ENCODE results near the gene NRIP1. TPM values are rescaled to one million over a fixed set of nuclear protein-coding genes. Genes with fewer than 3 reads are reported as not detected.

NRIP1 gene, protein sequence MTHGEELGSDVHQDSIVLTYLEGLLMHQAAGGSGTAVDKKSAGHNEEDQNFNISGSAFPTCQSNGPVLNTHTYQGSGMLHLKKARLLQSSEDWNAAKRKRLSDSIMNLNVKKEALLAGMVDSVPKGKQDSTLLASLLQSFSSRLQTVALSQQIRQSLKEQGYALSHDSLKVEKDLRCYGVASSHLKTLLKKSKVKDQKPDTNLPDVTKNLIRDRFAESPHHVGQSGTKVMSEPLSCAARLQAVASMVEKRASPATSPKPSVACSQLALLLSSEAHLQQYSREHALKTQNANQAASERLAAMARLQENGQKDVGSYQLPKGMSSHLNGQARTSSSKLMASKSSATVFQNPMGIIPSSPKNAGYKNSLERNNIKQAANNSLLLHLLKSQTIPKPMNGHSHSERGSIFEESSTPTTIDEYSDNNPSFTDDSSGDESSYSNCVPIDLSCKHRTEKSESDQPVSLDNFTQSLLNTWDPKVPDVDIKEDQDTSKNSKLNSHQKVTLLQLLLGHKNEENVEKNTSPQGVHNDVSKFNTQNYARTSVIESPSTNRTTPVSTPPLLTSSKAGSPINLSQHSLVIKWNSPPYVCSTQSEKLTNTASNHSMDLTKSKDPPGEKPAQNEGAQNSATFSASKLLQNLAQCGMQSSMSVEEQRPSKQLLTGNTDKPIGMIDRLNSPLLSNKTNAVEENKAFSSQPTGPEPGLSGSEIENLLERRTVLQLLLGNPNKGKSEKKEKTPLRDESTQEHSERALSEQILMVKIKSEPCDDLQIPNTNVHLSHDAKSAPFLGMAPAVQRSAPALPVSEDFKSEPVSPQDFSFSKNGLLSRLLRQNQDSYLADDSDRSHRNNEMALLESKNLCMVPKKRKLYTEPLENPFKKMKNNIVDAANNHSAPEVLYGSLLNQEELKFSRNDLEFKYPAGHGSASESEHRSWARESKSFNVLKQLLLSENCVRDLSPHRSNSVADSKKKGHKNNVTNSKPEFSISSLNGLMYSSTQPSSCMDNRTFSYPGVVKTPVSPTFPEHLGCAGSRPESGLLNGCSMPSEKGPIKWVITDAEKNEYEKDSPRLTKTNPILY (N-terminal part only)
- 10 to 100 TPM; 13.7 to 14.9 TPM for total RNA-seq

GRCh38 chr21:15064576-15065391 is at the start of gene NRIP1:
Gene NRIP1, minus strand, starts transcription at chr21:15065000. Its CDS starts 96,808 bp downstream, at chr21:14968192.
- POLR2A ChIA-PET = interaction anchor here (0.9 to 1.4 kb wide), 5 partner anchors 13 to 757 kb away, joined by 3 to 5 read pairs (median 4); partner anchors contain the start of gene HSPA13
- CTCF ChIA-PET = interaction anchor here (0.6 to 2.0 kb wide), 2 partner anchors 11 to 41 kb away, joined by 3 to 4 read pairs; no protein-coding TSS in a partner anchor

DNA sequence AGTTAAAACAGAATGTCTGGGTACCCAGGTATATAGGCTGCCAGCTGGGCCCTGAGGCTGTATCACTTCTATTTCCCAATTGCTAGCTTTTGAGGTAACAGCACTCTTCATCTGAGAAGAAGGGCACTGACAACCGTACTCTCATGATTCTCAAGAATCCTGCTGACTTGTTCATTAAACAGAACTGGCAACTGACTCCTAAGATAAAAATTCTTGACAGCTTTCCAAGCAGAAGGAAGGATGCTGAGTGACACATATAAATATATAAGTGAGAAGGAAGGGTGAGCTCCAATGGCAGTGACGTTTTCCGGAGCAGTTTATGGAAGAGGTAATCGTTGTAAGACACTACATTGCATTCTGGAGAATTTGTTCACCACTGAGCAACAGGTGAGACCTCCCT is 48.1 kb upstream of the NRIP1 start:
- POLR2A ChIA-PET = no interaction called here
- CTCF ChIA-PET = no interaction called here

GRCh38 chr21:15108801-15109200 is 44.0 kb upstream of the NRIP1 start:
- CTCF ChIA-PET = no interaction called here
- POLR2A ChIA-PET = no interaction called here

DNA sequence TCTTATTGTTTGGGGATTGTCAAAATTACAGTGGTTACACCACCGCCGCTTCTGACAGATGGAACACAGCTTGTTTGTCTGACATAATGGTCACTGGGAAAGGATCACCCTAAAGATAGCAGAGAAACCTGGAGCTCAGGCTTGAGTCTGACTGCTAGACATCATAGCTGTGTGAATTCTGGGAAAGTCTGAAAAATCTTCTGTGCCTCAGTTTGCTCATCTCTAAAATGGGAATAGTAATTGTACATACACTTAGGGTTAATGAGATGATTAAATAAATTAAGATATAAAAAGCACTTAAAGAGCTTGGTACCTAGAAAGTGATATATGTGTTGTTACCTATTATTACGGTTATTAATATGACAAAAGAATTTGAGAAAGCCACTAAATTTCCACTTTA is 39.7 kb upstream of the NRIP1 start:
- CTCF ChIA-PET = no interaction called here
- POLR2A ChIA-PET = no interaction called here

DNA sequence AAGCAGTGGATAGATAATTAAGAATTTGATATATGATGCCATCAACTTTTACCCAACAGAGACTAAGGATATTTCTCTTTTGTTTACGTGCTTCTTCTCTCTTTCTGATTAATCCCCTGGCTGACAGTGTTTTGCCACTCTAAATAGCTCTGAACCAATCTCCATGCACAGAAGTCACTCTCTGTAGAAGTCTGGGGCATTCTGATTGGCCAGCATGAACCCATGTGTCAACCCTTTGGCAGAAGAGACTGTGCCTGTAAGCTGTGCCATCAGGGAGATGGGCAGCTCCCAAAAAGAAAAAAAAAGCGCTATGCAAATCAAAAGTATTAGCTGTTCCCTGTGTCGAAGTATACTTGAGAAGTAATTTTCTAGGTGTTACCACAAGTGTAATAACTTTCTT is 34.1 kb upstream of the NRIP1 start:
- CTCF ChIA-PET = no interaction called here

GRCh38 chr21:15098181-15098580 is 33.4 kb upstream of the NRIP1 start:
- ChIA-PET CTCF (no interaction called here), POLR2A (no interaction called here)

More for the DNA sequence above, 34.1 kb upstream of the NRIP1 start:
- POLR2A ChIA-PET = no interaction called here

DNA sequence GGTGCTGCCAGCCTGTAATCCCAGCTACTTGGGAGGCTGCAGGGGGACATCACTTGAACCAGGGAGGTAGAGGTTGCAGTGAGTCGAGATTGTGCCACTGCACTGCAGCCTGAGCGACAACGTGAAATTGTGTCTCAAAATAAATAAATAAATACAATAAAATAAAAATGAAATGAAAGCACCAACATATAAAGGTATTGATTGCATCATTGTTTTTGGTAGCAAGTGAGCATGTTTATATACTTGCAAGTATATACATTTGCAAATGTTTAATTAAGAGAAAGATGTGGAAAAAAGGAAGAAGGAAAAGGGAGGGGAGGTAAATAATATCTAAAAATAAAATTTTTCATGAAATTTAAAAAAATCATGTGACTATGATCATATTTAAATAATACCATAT is 32.8 kb upstream of the NRIP1 start:
- POLR2A ChIA-PET = no interaction called here
- CTCF ChIA-PET = no interaction called here

- ChIA-PET POLR2A (interaction anchor here (0.6 kb wide), 1 partner anchor 73 kb away, joined by 4 read pairs; no protein-coding TSS in a partner anchor), CTCF (no interaction called here)
Measured at GRCh38 chr21:15096146-15096545, 31.3 kb upstream of the NRIP1 start.

DNA sequence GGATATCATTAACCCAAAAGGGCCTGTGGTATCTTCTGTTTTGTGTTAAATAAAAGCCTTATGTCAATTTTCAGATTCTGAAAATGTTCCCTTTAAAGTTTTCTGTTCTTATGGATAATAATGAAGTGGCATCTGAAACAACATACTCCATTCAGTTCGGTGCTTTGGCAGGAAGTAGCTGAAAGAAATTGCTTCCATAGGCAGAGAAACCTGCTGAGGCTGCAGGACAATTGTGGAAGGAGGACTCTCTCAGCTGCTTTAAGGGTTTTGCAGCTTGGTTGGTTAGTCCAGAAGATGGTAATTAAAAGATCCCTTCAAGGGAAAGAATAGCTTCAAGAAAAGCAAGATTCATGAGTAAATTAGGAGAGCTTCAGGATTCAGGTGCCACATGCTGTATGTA is 30.5 kb upstream of the NRIP1 start:
- ChIA-PET CTCF (no interaction called here), POLR2A (no interaction called here)

- CTCF ChIA-PET = no interaction called here
- POLR2A ChIA-PET = no interaction called here
Measured at GRCh38 chr21:15094706-15095105, 29.9 kb upstream of the NRIP1 start.

GRCh38 chr21:15093216-15093615 is 28.4 kb upstream of the NRIP1 start:
- POLR2A ChIA-PET = no interaction called here
- CTCF ChIA-PET = no interaction called here

- CTCF ChIA-PET = no interaction called here
- POLR2A ChIA-PET = no interaction called here
Measured at GRCh38 chr21:15092745-15093144, 27.9 kb upstream of the NRIP1 start.

DNA sequence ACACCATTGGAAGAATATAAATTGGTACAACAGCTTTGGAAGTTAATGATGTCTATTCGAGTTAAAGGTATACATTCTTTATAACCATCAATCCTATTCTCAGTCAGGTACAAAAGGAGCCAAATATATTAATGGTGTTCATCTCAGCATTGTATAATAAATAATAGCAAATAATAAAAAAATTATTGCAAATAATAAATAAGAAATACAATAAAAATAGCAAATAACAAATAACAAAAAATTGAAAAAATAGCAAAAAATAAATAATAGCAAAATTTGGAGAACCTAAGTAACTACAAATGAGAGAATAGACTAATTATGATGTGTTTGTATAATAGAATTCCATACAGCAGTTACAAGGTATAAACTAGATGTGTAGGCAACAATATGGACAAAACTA is 25.6 kb upstream of the NRIP1 start:
- CTCF ChIA-PET = no interaction called here
- POLR2A ChIA-PET = no interaction called here

- ChIA-PET CTCF (no interaction called here), POLR2A (no interaction called here)
Measured at GRCh38 chr21:15088488-15088887, 23.7 kb upstream of the NRIP1 start.

DNA sequence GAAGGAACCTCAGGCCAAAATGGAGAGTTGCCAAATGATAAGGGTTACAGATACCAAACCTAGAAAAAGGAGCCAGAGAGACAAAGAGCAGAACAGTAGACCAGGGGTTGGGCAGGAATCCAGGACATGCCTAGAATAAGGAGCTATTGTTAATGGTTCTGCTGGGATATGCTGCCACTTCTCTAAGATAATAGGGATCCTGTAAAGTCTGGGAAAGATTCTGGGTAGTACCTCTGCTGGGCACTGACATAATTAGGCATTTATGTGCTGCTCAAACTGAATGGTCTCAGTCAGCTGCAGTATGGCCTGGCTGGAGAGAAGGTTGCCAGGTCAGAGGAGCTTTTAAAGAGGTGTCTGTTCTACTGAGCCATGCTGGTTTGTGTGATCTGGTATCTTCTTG is 19.9 kb upstream of the NRIP1 start:
- CTCF ChIA-PET = no interaction called here
- POLR2A ChIA-PET = no interaction called here

DNA sequence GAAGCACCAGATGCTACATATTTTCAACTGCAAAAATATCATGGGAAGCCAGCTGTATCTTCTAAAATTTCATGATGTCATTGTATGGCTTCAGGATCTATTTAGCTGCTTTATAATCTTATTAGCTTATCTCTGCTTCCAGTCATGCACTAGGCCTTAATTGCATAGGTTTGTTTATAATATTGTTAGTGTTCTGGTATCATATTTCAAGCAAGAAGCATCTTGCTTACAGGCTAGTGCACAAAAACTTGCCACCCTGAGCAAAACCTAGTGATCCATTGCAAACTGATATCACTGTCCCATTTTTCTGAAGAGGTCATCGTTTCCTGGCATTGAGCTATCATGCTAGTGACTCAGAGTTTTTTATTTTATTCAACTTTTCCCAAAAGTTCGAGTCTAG is 15.7 kb upstream of the NRIP1 start:
- ChIA-PET CTCF (no interaction called here), POLR2A (no interaction called here)

DNA sequence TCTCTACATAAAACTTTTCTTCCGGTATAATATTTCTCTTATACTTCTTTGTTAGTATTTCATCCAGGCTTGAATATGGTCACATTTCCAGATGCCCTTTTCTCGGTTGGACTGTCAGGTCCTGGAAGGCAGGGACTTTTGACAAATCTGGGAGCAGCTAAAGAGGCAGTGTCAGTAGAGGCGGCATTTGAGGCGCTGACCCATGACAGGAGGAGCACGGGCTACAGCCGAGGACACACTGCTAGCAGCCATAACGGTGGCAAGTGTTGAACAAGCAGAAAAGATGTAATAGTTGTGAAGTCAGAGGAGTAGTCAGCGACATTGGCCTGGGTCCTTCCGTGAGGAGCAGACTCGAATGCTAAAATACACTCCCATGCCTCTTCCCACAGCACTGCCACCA is 14.5 kb upstream of the NRIP1 start:
- ChIA-PET POLR2A (no interaction called here), CTCF (no interaction called here)

DNA sequence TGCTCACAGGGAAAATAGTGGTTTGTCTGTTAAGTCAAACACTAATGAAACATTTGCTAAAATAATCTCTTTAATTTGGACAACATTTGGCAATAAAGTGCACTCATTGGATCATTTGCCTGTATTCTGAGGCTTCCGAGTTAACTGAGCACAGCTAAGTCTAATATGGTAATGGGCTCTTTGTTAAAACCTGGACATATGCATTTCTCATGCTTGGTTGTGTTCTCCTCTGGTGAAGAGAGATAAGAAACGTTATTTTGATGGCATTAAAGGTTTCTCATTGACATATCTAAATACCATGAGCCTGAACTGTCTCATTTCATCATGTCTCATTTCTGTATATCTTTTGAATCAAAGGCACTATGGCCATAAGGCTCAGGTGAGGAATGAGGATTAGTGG is 13.4 kb upstream of the NRIP1 start:
- CTCF ChIA-PET = no interaction called here
- POLR2A ChIA-PET = no interaction called here

- POLR2A ChIA-PET = no interaction called here
- CTCF ChIA-PET = no interaction called here
Measured at GRCh38 chr21:15077529-15078145, 12.8 kb upstream of the NRIP1 start.

DNA sequence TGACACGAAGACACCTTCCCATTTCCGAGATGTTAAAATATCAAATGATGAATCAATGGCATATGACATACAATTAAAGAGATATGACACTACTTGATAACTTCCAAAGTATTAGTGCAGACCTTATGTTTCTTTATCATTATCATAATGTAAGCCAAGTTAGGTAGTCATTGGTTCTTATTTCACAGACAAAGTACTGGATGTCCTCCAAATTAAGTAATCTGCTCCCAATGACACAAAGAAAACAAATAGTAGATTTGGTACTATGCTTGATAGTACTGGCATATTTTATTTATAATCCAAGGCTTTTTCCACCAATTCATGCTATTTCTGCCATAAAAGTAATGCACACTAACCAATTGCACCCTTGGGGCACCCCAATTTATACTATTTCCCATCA is 11.9 kb upstream of the NRIP1 start:
- POLR2A ChIA-PET = no interaction called here

More for the DNA sequence above, 11.9 kb upstream of the NRIP1 start:
- CTCF ChIA-PET = no interaction called here
